GM18505 (cell line): Measurements from ENCODE around the gene BRAP.
"Not testable (repeated sequence)": the region's sequence is repeated elsewhere in the genome, so short reads cannot be mapped to it uniquely, and the experiment has no call there.

Experiments used
- ATAC-seq: cut with Tn5 transposase; IDR thresholded peaks from one replicate; pipeline ENCODE4 v1.9.1; 2021; ENCODE audit not compliant: unreplicated experiment
- POLR2A ChIP-seq: IDR thresholded peaks from 4 replicates; pipeline ENCODE4 v1.6.1; 2011; ENCODE audit warnings: borderline replicate concordance; ENCODE audit not compliant: insufficient read depth, insufficient read length; ENCODE audit errors: extremely low read depth

The BRAP gene

GRCh38 chr12:111616177-111616623 lies 69.6 kb downstream of the BRAP start:
- no peak for ATAC-seq
- no peak for TF ChIP-seq POLR2A

GRCh38 chr12:111607239-111607638 lies 78.5 kb downstream of the BRAP start:
- no peak for TF ChIP-seq POLR2A
- no peak for ATAC-seq

GRCh38 chr12:111606767-111607230 lies 79.0 kb downstream of the BRAP start:
- no peak for ATAC-seq
- no peak for TF ChIP-seq POLR2A

GRCh38 chr12:111605911-111606766 lies 79.6 kb downstream of the BRAP start:
- TF ChIP-seq POLR2A = no peak
- ATAC-seq = no peak

- ATAC-seq = not testable (repeated sequence)
These were observed 82.9 kb downstream of the BRAP start for GRCh38 chr12:111602857-111603256.

GRCh38 chr12:111602348-111602747 lies 83.4 kb downstream of the BRAP start:
- no peak for TF ChIP-seq POLR2A
- ATAC-seq = no peak

- ATAC-seq = not testable (repeated sequence)
These were observed 84.8 kb downstream of the BRAP start for GRCh38 chr12:111600986-111601385.

- no peak for ATAC-seq
- TF ChIP-seq POLR2A = no peak
These were observed 85.5 kb downstream of the BRAP start for GRCh38 chr12:111600205-111600642.

- TF ChIP-seq POLR2A = peak; percentile 94
- ATAC-seq = peak; percentile 64
These were observed 86.1 kb downstream of the BRAP start for GRCh38 chr12:111599453-111600204.

GRCh38 chr12:111598637-111599452 lies 86.9 kb downstream of the BRAP start, which contains the start of gene ATXN2:
TSS of gene ATXN2 (minus strand) at chr12:111599315. CDS start at chr12:111599034, 281 bp downstream.
- peak; percentile 53 for ATAC-seq
- TF ChIP-seq POLR2A = no peak

GRCh38 chr12:111597831-111598636 lies 87.7 kb downstream of the BRAP start:
- TF ChIP-seq POLR2A = no peak
- no peak for ATAC-seq
